Measurements from ENCODE around the gene AFAP1L1.

DNA sequence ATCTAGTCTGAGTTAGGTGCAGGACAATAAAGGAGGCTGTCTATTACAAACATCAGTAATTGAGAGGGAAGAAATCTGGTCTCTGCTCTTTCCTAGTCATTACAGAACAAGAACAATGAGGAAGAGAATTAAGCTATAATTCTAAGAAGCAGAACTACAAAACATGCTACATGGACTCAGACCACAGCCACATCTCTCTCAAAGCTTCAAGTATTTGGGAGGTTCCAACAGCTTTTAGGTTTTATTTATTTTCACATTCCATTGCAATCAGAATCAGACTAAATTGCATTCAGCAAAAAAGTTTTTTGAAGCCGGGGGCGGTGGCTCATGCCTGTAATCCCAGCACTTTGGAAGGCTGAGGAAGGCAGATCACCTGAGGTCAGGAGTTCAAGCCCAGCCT is 72.5 kb downstream of the AFAP1L1 start:
- TF ChIP-seq ESRRG (CRISPR knock-in tag; IDR thresholded peaks at IDR 0.05) (no peak), ISL1 (CRISPR knock-in tag; IDR thresholded peaks at IDR 0.05) (no peak), SNAI2 (CRISPR knock-in tag; IDR thresholded peaks at IDR 0.05) (no peak), ZNF8 (CRISPR knock-in tag; IDR thresholded peaks at IDR 0.05) (no peak), ZC3H10 (CRISPR knock-in tag; IDR thresholded peaks at IDR 0.05) (no peak), GLIS3 (CRISPR knock-in tag; IDR thresholded peaks at IDR 0.05) (no peak), OSR1 (CRISPR knock-in tag; IDR thresholded peaks at IDR 0.05) (no peak), ZFP30 (CRISPR knock-in tag; IDR thresholded peaks at IDR 0.05) (no peak), BACH2 (CRISPR knock-in tag; IDR thresholded peaks at IDR 0.05; ENCODE audit: borderline replicate concordance) (no peak), TOX (CRISPR knock-in tag; IDR thresholded peaks at IDR 0.05; ENCODE audit: borderline replicate concordance) (no peak)
- TF ChIP-seq, protein P1, sequence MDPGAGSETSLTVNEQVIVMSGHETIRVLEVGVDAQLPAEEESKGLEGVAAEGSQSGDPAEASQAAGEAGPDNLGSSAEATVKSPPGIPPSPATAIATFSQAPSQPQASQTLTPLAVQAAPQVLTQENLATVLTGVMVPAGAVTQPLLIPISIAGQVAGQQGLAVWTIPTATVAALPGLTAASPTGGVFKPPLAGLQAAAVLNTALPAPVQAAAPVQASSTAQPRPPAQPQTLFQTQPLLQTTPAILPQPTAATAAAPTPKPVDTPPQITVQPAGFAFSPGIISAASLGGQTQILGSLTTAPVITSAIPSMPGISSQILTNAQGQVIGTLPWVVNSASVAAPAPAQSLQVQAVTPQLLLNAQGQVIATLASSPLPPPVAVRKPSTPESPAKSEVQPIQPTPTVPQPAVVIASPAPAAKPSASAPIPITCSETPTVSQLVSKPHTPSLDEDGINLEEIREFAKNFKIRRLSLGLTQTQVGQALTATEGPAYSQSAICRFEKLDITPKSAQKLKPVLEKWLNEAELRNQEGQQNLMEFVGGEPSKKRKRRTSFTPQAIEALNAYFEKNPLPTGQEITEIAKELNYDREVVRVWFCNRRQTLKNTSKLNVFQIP (CRISPR knock-in tag; IDR thresholded peaks at IDR 0.05; ENCODE audit: borderline replicate concordance, low read depth) = no peak
- TF ChIP-seq, protein P2, sequence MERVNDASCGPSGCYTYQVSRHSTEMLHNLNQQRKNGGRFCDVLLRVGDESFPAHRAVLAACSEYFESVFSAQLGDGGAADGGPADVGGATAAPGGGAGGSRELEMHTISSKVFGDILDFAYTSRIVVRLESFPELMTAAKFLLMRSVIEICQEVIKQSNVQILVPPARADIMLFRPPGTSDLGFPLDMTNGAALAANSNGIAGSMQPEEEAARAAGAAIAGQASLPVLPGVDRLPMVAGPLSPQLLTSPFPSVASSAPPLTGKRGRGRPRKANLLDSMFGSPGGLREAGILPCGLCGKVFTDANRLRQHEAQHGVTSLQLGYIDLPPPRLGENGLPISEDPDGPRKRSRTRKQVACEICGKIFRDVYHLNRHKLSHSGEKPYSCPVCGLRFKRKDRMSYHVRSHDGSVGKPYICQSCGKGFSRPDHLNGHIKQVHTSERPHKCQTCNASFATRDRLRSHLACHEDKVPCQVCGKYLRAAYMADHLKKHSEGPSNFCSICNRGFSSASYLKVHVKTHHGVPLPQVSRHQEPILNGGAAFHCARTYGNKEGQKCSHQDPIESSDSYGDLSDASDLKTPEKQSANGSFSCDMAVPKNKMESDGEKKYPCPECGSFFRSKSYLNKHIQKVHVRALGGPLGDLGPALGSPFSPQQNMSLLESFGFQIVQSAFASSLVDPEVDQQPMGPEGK (CRISPR knock-in tag; IDR thresholded peaks at IDR 0.05; ENCODE audit: borderline replicate concordance) = no peak
- TF ChIP-seq, protein P3, sequence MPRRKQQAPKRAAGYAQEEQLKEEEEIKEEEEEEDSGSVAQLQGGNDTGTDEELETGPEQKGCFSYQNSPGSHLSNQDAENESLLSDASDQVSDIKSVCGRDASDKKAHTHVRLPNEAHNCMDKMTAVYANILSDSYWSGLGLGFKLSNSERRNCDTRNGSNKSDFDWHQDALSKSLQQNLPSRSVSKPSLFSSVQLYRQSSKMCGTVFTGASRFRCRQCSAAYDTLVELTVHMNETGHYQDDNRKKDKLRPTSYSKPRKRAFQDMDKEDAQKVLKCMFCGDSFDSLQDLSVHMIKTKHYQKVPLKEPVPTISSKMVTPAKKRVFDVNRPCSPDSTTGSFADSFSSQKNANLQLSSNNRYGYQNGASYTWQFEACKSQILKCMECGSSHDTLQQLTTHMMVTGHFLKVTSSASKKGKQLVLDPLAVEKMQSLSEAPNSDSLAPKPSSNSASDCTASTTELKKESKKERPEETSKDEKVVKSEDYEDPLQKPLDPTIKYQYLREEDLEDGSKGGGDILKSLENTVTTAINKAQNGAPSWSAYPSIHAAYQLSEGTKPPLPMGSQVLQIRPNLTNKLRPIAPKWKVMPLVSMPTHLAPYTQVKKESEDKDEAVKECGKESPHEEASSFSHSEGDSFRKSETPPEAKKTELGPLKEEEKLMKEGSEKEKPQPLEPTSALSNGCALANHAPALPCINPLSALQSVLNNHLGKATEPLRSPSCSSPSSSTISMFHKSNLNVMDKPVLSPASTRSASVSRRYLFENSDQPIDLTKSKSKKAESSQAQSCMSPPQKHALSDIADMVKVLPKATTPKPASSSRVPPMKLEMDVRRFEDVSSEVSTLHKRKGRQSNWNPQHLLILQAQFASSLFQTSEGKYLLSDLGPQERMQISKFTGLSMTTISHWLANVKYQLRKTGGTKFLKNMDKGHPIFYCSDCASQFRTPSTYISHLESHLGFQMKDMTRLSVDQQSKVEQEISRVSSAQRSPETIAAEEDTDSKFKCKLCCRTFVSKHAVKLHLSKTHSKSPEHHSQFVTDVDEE (CRISPR knock-in tag; IDR thresholded peaks at IDR 0.05) = no peak
